ENCODE data around the gene GNPTAB.

GRCh38 chr12:101841069-101841468 is 10.3 kb upstream of the GNPTAB start:
- TF ChIP-seq POLR2A (IDR thresholded peaks at IDR 0.05; ENCODE audit: low read length) (no peak), CTCF (IDR thresholded peaks at IDR 0.05) (no peak), ELK1 (IDR thresholded peaks at IDR 0.05; ENCODE audit: low read depth, low read length) (no peak)

Measured in A549 (cell line).